PC-3 (cell line): Measurements from ENCODE around the gene PDS5B. TPM values are rescaled to one million over a fixed set of nuclear protein-coding genes. Genes with fewer than 3 reads are reported as not detected.
A peak's percentile ranks its signal among the peaks of the same experiment; 100 is the strongest.

Source experiments
- ATAC-seq: fragments of 200-7000 bp; cut with Tn5 transposase; 2 replicates; pipeline ENCODE4 v1.9.1; 2020; ENCODE audit warnings: mild to moderate bottlenecking, moderate library complexity
- BruUV-seq: library from RNA; stranded (reverse); fragments of 400-500 nt; replicated peaks from 2 replicates; lab custom pipeline; 2021; lab: Mats Ljungman, UMichigan
- CTCF ChIA-PET: fragments of 300-600 bp; sonication (Branson Sonifier 250); formaldehyde crosslinking; loops from one replicate; lab custom pipeline; 2022; ENCODE audit warnings: antibody characterized with exemption; lab: Charles Lee
- POLR2A ChIA-PET: fragments of 300-600 bp; sonication (Branson Sonifier 250); formaldehyde crosslinking; loops from one replicate; lab custom pipeline; 2022; ENCODE audit warnings: antibody characterized with exemption; ENCODE audit not compliant: unreplicated experiment; lab: Charles Lee
- DNase-seq: peaks from one replicate; pipeline ENCODE4 v3.0.0-alpha.2; 2015
- H2AFZ ChIP-seq: fragments of 300-600 bp; sonication (generic); 2 replicates; pipeline ENCODE4 v1.6.0; 2016; ENCODE audit warnings: antibody characterized with exemption, low read length
- H3F3A ChIP-seq: fragments of 300-600 bp; sonication (generic); one replicate; pipeline ENCODE4 v1.6.0; 2017; ENCODE audit warnings: antibody characterized with exemption, low read length, control low read depth, mild to moderate bottlenecking; ENCODE audit not compliant: unreplicated experiment
- H3K27ac ChIP-seq: fragments of 300-600 bp; sonication (generic); 2 replicates; pipeline ENCODE4 v1.5.1; 2016; ENCODE audit warnings: mild to moderate bottlenecking, low read length
- H3K27me3 ChIP-seq: fragments of 300-600 bp; sonication (generic); 2 replicates; pipeline ENCODE4 v1.6.1; 2016; ENCODE audit warnings: low read length, mixed read lengths
- H3K36me3 ChIP-seq: fragments of 300-600 bp; sonication (generic); 2 replicates; pipeline ENCODE4 v1.6.1; 2016; ENCODE audit warnings: low read depth, mixed run types, low read length, mixed read lengths
- H3K4me1 ChIP-seq: fragments of 300-600 bp; sonication (generic); 2 replicates; pipeline ENCODE4 v1.5.1; 2016; ENCODE audit warnings: low read length; ENCODE audit not compliant: insufficient read depth
- H3K4me2 ChIP-seq: fragments of 300-600 bp; sonication (generic); 2 replicates; pipeline ENCODE4 v1.6.0; 2016; ENCODE audit warnings: low read length
- H3K4me3 ChIP-seq: fragments of 300-600 bp; sonication (generic); 2 replicates; pipeline ENCODE4 v1.5.1; 2016; ENCODE audit warnings: mild to moderate bottlenecking, low read length, mixed read lengths
- H3K79me2 ChIP-seq: fragments of 300-600 bp; sonication (generic); 2 replicates; pipeline ENCODE4 v1.6.1; 2017; ENCODE audit warnings: low read length, mixed read lengths
- H3K9ac ChIP-seq: fragments of 300-600 bp; sonication (generic); 2 replicates; pipeline ENCODE4 v1.6.0; 2016; ENCODE audit warnings: mild to moderate bottlenecking, low read length
- H3K9me2 ChIP-seq: fragments of 300-600 bp; sonication (generic); replicated peaks from 2 replicates; pipeline ENCODE4 v1.6.1; 2016; ENCODE audit warnings: mixed run types, low read length, mixed read lengths
- H3K9me3 ChIP-seq: fragments of 300-600 bp; sonication (generic); 2 replicates; pipeline ENCODE4 v1.6.1; 2016; ENCODE audit warnings: low read length, mixed read lengths
- H4K20me1 ChIP-seq: fragments of 300-600 bp; sonication (generic); 2 replicates; pipeline ENCODE4 v1.6.1; 2016; ENCODE audit warnings: low read length, mixed read lengths
- CTCF ChIP-seq: fragments of 300-600 bp; sonication (generic); conservative IDR thresholded peaks from 2 replicates; pipeline ENCODE4 v1.5.1; 2017; ENCODE audit warnings: antibody characterized with exemption, low read depth, mild to moderate bottlenecking, low read length
- EZH2 ChIP-seq: fragments of 300-600 bp; sonication (generic); IDR thresholded peaks from one replicate; pipeline ENCODE4 v1.6.1; 2017; ENCODE audit warnings: antibody characterized with exemption, mild to moderate bottlenecking, low read length; ENCODE audit not compliant: unreplicated experiment
- EZH2phosphoT487 ChIP-seq: fragments of 300-600 bp; sonication (generic); IDR thresholded peaks from 2 replicates; pipeline ENCODE4 v1.6.1; 2018; ENCODE audit warnings: mild to moderate bottlenecking, antibody characterized with exemption, low read length, borderline replicate concordance
- intact Hi-C: fragments of 100-400 bp; cut with micrococcal nuclease; formaldehyde crosslinking; loops from 2 replicates; pipeline ENCODE4 v1.9.0; 2023
- total RNA-seq: library from RNA; depleted of rRNA; stranded (reverse); fragments of >200 nt; gene quantifications from 2 replicates; pipeline ENCODE4 v1.2.3, GENCODE V29; 2014

PDS5B gene
- total RNA-seq, 1 experiment from 2014 or later = 20.3 TPM

DNA sequence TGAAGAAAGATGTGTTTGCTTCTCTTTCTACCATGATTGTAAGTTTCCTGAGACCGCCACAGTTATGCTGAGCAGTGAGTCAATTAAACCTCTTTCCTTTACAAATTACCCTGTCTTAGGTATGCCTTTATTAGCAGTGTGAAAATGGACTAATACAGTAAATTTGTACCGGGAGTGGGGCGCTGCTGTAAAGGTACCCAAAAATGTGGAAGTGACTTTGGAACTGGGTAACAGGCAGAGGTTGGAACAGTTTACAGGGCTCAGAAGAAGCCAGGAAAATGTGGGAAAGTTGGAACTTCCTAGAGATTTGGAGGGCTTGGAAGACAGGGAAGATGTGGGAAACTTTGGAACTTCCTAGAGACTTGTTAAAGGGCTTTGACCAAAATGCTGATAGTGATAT is 9.2 kb upstream of the PDS5B start:
- CTCF ChIA-PET = no interaction called here
- intact Hi-C loops = no loop called here
- H3K79me2 ChIP-seq = no peaks in the 10 kb centered on the region
- H3F3A ChIP-seq = no peaks in the 10 kb centered on the region
- ATAC-seq (no peak), DNase-seq (no peak)
- H2AFZ ChIP-seq = no peak overlapping the region
- no peaks in the 10 kb centered on the region for H3K27me3 ChIP-seq
- H3K4me2 ChIP-seq = no peak overlapping the region
- H3K9me2 ChIP-seq = no peaks in the 10 kb centered on the region
- POLR2A ChIA-PET = no interaction called here
- no peaks in the 10 kb centered on the region for H3K36me3 ChIP-seq
- no peaks in the 10 kb centered on the region for H4K20me1 ChIP-seq
- BruUV-seq = no TSS peak
- no peaks in the 10 kb centered on the region for H3K9me3 ChIP-seq
- TF ChIP-seq EZH2phosphoT487 (no peak), EZH2 (no peak), CTCF (no peak)
- H3K4me3 ChIP-seq = no peak overlapping the region
- no peaks in the 10 kb centered on the region for H3K4me1 ChIP-seq
- no peak overlapping the region for H3K9ac ChIP-seq
- no peak overlapping the region for H3K27ac ChIP-seq

GRCh38 chr13:32581177-32581786 is 5.0 kb upstream of the PDS5B start:
- no peaks in the 10 kb centered on the region for H3K9me3 ChIP-seq
- ATAC-seq (no peak), DNase-seq (peak; percentile 44)
- H3K4me1 ChIP-seq = peaks cover 4% of the 10 kb centered on the region; the same call in 1 of the 2 replicates
- BruUV-seq = no TSS peak
- H3K79me2 ChIP-seq = no peaks in the 10 kb centered on the region
- no peak overlapping the region for H3K27ac ChIP-seq
- H3K4me3 ChIP-seq = no peak overlapping the region
- no peak overlapping the region for H3K4me2 ChIP-seq
- no peaks in the 10 kb centered on the region for H3K36me3 ChIP-seq
- POLR2A ChIA-PET = interaction anchor here (0.6 to 0.7 kb wide), 2 partner anchors 53 to 362 kb away, joined by 4 read pairs; no protein-coding TSS in a partner anchor
- no peaks in the 10 kb centered on the region for H3K27me3 ChIP-seq
- CTCF ChIA-PET = interaction anchor here (0.6 to 1.0 kb wide), 4 partner anchors 110 to 671 kb away, joined by 3 to 7 read pairs (median 4); no protein-coding TSS in a partner anchor
- no peak overlapping the region for H2AFZ ChIP-seq
- no peak for TF ChIP-seq EZH2phosphoT487
- TF ChIP-seq CTCF = peak; percentile 68
- no peaks in the 10 kb centered on the region for H3K9me2 ChIP-seq
- intact Hi-C loops = loop anchor here (1.0 to 10.0 kb wide), 4 partner anchors 203 to 1144 kb away; partner anchors contain the start of gene STARD13
- H3K9ac ChIP-seq = no peak overlapping the region
- H4K20me1 ChIP-seq = no peaks in the 10 kb centered on the region
- H3F3A ChIP-seq = no peaks in the 10 kb centered on the region

- no TSS peak for BruUV-seq
- DNase-seq = no peak
- CTCF ChIA-PET = no interaction called here
These were observed 4.0 kb upstream of the PDS5B start for GRCh38 chr13:32582281-32582680.

More at GRCh38 chr13:32582281-32582680, 4.0 kb upstream of the PDS5B start:
- H2AFZ ChIP-seq = no peak overlapping the region
- H3K79me2 ChIP-seq = peaks cover 2% of the 10 kb centered on the region
- H3K27me3 ChIP-seq = no peaks in the 10 kb centered on the region
- intact Hi-C loops = loop anchor here (10.0 kb wide), 3 partner anchors 333 to 1143 kb away; partner anchors contain the start of gene STARD13
- no peaks in the 10 kb centered on the region for H3F3A ChIP-seq
- H3K9me2 ChIP-seq = no peaks in the 10 kb centered on the region
- no peaks in the 10 kb centered on the region for H4K20me1 ChIP-seq
- POLR2A ChIA-PET = no interaction called here
- no peak for ATAC-seq
- no peak overlapping the region for H3K9ac ChIP-seq
- H3K4me2 ChIP-seq = no peak overlapping the region
- no peaks in the 10 kb centered on the region for H3K9me3 ChIP-seq
- H3K36me3 ChIP-seq = no peaks in the 10 kb centered on the region
- TF ChIP-seq EZH2 (no peak), CTCF (no peak), EZH2phosphoT487 (no peak)
- no peak overlapping the region for H3K27ac ChIP-seq
- no peak overlapping the region for H3K4me3 ChIP-seq
- peaks cover 4% of the 10 kb centered on the region; the same call in 1 of the 2 replicates for H3K4me1 ChIP-seq
